HepG2 (cell line): Measurements from ENCODE around the gene NIT2. TPM values are rescaled to one million over a fixed set of nuclear protein-coding genes. Genes with fewer than 3 reads are reported as not detected.

Experiments used
- CBX1 ChIP-seq: IDR thresholded peaks from one replicate; pipeline ENCODE4 v1.6.1; 2016; ENCODE audit warnings: antibody characterized with exemption, low read depth
- FOXK1 ChIP-seq: sonication (generic); formaldehyde crosslinking; IDR thresholded peaks from 2 replicates; pipeline ENCODE4 v1.4.0; 2020; ENCODE audit warnings: low read depth, missing genetic modification reagents, borderline replicate concordance
- MED1 ChIP-seq: sonication (generic); formaldehyde crosslinking; IDR thresholded peaks from 2 replicates; pipeline ENCODE4 v1.4.0; 2020; ENCODE audit warnings: missing genetic modification reagents
- NR2F6 ChIP-seq, 2 experiments: IDR thresholded peaks; 2 replicates each; pipeline ENCODE4 v1.6.1; 2016; ENCODE audit warnings: antibody characterized with exemption in 1 of 2, mild to moderate bottlenecking in 1 of 2
- STAT5B ChIP-seq: sonication (generic); formaldehyde crosslinking; IDR thresholded peaks from 2 replicates; pipeline ENCODE4 v1.4.0; 2020; ENCODE audit warnings: missing genetic modification reagents
- ZNF138 ChIP-seq: sonication (generic); formaldehyde crosslinking; IDR thresholded peaks from 2 replicates; pipeline ENCODE4 v1.5.0; 2020; ENCODE audit warnings: mild to moderate bottlenecking, low read depth, missing genetic modification reagents
- ZSCAN22 ChIP-seq: sonication (generic); formaldehyde crosslinking; IDR thresholded peaks from 2 replicates; pipeline ENCODE4 v1.4.0; 2020; ENCODE audit warnings: mild to moderate bottlenecking, missing genetic modification reagents
- polyA plus RNA-seq, 8 experiments: library from polyadenylated mRNA; depleted of rRNA in 3 of 8; stranded (reverse) in 7 of 8; unstranded in 1 of 8; fragments of >200 nt; fragmentation: Illumina TruSeq in 4 of 8; extraction: Trizol in 4 of 8; gene quantifications; 2 replicates each; pipeline versions ENCODE4 v1.2.1 to v1.2.3, GENCODE V29; 2011 to 2016; ENCODE audit warnings: low read depth in 4 of 8, missing spikeins in 1 of 8, mixed read lengths in 1 of 8; ENCODE audit not compliant: insufficient read depth in 1 of 8
- total RNA-seq, 5 experiments: library from RNA; depleted of rRNA; stranded (reverse); fragments of >200 nt; fragmentation: Illumina TruSeq; extraction: Trizol; gene quantifications; 2 replicates each; pipeline ENCODE4 v1.2.3, GENCODE V29; 2016; ENCODE audit warnings: low read depth in 1 of 5
- TF ChIP-seq, protein P1 (sequence below): IDR thresholded peaks from 2 replicates; pipeline ENCODE4 v1.6.1; 2016; ENCODE audit warnings: low read depth, control low read depth
- TF ChIP-seq, protein P2 (sequence below), 2 experiments: sonication (generic) in 1 of 2; formaldehyde crosslinking in 1 of 2; IDR thresholded peaks; 2 replicates each; pipeline versions ENCODE4 v1.6.1 to v1.9.0; 2014 to 2022; ENCODE audit warnings: antibody characterized with exemption in 1 of 2, borderline replicate concordance in 1 of 2, inconsistent platforms in 1 of 2, low read depth in 1 of 2, missing genetic modification reagents in 1 of 2
- TF ChIP-seq, protein P3 (sequence below): sonication (generic); formaldehyde crosslinking; IDR thresholded peaks from 2 replicates; pipeline ENCODE4 v1.4.0; 2020; ENCODE audit warnings: mild to moderate bottlenecking, low read depth, missing genetic modification reagents
- TF ChIP-seq, protein P4 (sequence below): sonication (generic); formaldehyde crosslinking; IDR thresholded peaks from 2 replicates; pipeline ENCODE4 v1.8.1; 2023; ENCODE audit warnings: mild to moderate bottlenecking, inconsistent platforms, moderate library complexity, missing genetic modification reagents, borderline replicate concordance
- TF ChIP-seq, protein P5 (sequence below): sonication (generic); formaldehyde crosslinking; IDR thresholded peaks from 2 replicates; pipeline ENCODE4 v1.4.0; 2020; ENCODE audit warnings: missing genetic modification reagents, mild to moderate bottlenecking, borderline replicate concordance
- TF ChIP-seq, protein P6 (sequence below): sonication (generic); formaldehyde crosslinking; IDR thresholded peaks from 2 replicates; pipeline ENCODE4 v1.4.0; 2020; ENCODE audit warnings: low read depth, mild to moderate bottlenecking, missing genetic modification reagents

NIT2 gene
- total and polyA plus RNA-seq, 2 of the 13 experiments (the other 11 are each of a cell fraction or from before 2014, with no cell fraction given): 43.4 to 49.1 TPM

DNA sequence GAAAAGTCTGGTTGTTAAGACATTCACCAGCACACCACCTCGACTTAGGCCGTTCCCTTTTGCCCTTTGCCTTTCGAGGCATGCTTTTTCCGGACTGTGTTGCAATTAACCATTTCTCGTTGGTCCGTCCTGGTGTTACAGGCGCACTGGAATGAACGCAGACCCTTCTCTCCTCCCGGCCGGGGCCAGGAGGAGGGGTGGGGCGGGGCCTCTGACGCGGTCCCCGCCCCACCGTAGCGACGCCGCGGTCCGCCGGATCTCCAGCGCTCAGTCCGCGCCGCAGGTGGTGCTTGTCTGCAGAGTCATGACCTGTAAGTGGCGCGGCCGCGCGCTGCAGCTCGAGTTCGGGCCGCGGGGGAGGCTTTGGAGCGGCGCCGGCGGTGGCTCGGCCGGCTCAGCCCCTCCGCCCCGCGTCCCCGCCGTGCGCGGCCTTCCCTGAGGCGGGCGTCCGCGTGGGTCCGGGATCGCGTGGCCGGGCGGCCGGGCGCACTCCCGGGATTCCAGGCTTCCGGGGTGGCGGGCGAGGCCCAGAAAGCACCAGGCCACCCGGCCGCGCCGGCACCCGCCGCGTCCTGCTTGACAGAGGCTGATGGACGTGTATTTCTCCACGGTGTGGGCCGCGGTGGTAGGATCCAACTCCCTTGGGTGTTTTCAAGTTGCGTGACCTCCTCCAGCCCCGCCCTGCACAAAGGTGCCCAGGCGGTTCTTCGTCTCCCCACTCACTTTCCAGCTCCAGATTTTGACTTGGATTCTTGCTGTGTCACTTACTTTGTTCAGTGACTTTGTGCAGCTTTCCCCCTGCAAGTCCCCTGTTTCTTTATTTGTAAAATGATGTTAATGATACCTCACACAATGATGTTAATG is at the start of gene NIT2 (continued):
- TF ChIP-seq, protein P1, sequence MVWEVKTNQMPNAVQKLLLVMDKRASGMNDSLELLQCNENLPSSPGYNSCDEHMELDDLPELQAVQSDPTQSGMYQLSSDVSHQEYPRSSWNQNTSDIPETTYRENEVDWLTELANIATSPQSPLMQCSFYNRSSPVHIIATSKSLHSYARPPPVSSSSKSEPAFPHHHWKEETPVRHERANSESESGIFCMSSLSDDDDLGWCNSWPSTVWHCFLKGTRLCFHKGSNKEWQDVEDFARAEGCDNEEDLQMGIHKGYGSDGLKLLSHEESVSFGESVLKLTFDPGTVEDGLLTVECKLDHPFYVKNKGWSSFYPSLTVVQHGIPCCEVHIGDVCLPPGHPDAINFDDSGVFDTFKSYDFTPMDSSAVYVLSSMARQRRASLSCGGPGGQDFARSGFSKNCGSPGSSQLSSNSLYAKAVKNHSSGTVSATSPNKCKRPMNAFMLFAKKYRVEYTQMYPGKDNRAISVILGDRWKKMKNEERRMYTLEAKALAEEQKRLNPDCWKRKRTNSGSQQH (CRISPR knock-in tag): no peak
- TF ChIP-seq STAT5B (CRISPR knock-in tag) (no peak), ZNF138 (CRISPR knock-in tag) (no peak), CBX1 (no peak), ZSCAN22 (peak; percentile 38; the same call in 1 of the 2 replicates), MED1 (CRISPR knock-in tag) (peak; percentile 71), NR2F6 (IDR thresholded peaks at IDR 0.05) (peak; percentile 42; the same call in 1 of the 2 replicates), NR2F6 (CRISPR knock-in tag; IDR thresholded peaks at IDR 0.05) (peak; percentile 60; the same call in 1 of the 2 replicates), FOXK1 (CRISPR knock-in tag) (peak; percentile 15; the same call in 1 of the 2 replicates)
- TF ChIP-seq, protein P2, sequence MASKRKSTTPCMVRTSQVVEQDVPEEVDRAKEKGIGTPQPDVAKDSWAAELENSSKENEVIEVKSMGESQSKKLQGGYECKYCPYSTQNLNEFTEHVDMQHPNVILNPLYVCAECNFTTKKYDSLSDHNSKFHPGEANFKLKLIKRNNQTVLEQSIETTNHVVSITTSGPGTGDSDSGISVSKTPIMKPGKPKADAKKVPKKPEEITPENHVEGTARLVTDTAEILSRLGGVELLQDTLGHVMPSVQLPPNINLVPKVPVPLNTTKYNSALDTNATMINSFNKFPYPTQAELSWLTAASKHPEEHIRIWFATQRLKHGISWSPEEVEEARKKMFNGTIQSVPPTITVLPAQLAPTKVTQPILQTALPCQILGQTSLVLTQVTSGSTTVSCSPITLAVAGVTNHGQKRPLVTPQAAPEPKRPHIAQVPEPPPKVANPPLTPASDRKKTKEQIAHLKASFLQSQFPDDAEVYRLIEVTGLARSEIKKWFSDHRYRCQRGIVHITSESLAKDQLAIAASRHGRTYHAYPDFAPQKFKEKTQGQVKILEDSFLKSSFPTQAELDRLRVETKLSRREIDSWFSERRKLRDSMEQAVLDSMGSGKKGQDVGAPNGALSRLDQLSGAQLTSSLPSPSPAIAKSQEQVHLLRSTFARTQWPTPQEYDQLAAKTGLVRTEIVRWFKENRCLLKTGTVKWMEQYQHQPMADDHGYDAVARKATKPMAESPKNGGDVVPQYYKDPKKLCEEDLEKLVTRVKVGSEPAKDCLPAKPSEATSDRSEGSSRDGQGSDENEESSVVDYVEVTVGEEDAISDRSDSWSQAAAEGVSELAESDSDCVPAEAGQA (IDR thresholded peaks at IDR 0.05; ENCODE audit: low read depth): no peak
- TF ChIP-seq, protein P2 (CRISPR knock-in tag; IDR thresholded peaks at IDR 0.05; ENCODE audit: borderline replicate concordance): no peak; the same call in 1 of the 2 replicates
- TF ChIP-seq, protein P3, sequence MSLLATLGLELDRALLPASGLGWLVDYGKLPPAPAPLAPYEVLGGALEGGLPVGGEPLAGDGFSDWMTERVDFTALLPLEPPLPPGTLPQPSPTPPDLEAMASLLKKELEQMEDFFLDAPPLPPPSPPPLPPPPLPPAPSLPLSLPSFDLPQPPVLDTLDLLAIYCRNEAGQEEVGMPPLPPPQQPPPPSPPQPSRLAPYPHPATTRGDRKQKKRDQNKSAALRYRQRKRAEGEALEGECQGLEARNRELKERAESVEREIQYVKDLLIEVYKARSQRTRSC (CRISPR knock-in tag): no peak
- TF ChIP-seq, protein P4, sequence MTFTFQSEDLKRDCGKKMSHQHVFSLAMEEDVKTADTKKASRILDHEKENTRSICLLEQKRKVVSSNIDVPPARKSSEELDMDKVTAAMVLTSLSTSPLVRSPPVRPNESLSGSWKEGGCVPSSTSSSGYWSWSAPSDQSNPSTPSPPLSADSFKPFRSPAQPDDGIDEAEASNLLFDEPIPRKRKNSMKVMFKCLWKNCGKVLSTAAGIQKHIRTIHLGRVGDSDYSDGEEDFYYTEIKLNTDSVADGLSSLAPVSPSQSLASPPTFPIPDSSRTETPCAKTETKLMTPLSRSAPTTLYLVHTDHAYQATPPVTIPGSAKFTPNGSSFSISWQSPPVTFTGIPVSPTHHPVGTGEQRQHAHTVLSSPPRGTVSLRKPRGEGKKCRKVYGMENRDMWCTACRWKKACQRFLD (CRISPR knock-in tag): peak; percentile 49
- TF ChIP-seq, protein P5, sequence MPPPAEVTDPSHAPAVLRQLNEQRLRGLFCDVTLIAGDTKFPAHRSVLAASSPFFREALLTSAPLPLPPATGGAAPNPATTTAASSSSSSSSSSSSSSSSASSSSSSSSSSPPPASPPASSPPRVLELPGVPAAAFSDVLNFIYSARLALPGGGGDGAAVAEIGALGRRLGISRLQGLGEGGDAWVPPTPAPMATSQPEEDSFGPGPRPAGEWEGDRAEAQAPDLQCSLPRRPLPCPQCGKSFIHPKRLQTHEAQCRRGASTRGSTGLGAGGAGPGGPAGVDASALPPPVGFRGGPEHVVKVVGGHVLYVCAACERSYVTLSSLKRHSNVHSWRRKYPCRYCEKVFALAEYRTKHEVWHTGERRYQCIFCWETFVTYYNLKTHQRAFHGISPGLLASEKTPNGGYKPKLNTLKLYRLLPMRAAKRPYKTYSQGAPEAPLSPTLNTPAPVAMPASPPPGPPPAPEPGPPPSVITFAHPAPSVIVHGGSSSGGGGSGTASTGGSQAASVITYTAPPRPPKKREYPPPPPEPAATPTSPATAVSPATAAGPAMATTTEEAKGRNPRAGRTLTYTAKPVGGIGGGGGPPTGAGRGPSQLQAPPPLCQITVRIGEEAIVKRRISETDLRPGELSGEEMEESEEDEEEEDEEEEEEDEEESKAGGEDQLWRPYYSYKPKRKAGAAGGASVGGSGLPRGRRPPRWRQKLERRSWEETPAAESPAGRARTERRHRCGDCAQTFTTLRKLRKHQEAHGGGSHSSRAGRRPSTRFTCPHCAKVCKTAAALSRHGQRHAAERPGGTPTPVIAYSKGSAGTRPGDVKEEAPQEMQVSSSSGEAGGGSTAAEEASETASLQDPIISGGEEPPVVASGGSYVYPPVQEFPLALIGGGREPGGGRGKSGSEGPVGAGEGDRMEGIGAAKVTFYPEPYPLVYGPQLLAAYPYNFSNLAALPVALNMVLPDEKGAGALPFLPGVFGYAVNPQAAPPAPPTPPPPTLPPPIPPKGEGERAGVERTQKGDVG (CRISPR knock-in tag): no peak
- TF ChIP-seq, protein P6, sequence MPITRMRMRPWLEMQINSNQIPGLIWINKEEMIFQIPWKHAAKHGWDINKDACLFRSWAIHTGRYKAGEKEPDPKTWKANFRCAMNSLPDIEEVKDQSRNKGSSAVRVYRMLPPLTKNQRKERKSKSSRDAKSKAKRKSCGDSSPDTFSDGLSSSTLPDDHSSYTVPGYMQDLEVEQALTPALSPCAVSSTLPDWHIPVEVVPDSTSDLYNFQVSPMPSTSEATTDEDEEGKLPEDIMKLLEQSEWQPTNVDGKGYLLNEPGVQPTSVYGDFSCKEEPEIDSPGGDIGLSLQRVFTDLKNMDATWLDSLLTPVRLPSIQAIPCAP: no peak
